HEK293 (cell line): ENCODE results near the gene AEN.

ENCODE experiments used
- ELK4 ChIP-seq: IDR thresholded peaks from 2 replicates; pipeline ENCODE4 v1.6.1; 2011; ENCODE audit warnings: mild to moderate bottlenecking, low read depth, low read length, borderline replicate concordance
- GLI2 ChIP-seq: fragments of 450-650 bp; formaldehyde crosslinking; IDR thresholded peaks from 2 replicates; pipeline ENCODE4; 2017; ENCODE audit warnings: missing biosample characterization, missing genetic modification characterization, low read depth, borderline replicate concordance
- HOXA7 ChIP-seq: sonication (generic); formaldehyde crosslinking; IDR thresholded peaks from 2 replicates; pipeline ENCODE4 v1.8.1; 2022; ENCODE audit warnings: missing genetic modification reagents, borderline replicate concordance
- KLF7 ChIP-seq: fragments of 450-650 bp; formaldehyde crosslinking; IDR thresholded peaks from 2 replicates; pipeline ENCODE4 v1.5.1; 2016; ENCODE audit warnings: missing biosample characterization, missing genetic modification characterization, borderline replicate concordance
- KLF9 ChIP-seq: fragments of 450-650 bp; formaldehyde crosslinking; IDR thresholded peaks from 2 replicates; pipeline ENCODE4 v1.5.1; 2016; ENCODE audit warnings: missing biosample characterization, missing genetic modification characterization, low read depth
- RBAK ChIP-seq: fragments of 450-650 bp; formaldehyde crosslinking; IDR thresholded peaks from 2 replicates; pipeline ENCODE4 v1.5.1; 2016; ENCODE audit warnings: missing biosample characterization, missing genetic modification characterization
- SALL2 ChIP-seq: fragments of 450-650 bp; formaldehyde crosslinking; IDR thresholded peaks from 2 replicates; pipeline ENCODE4 v1.5.0; 2017; ENCODE audit warnings: missing biosample characterization, mild to moderate bottlenecking, missing genetic modification characterization, borderline replicate concordance
- SCRT2 ChIP-seq: fragments of 450-650 bp; formaldehyde crosslinking; IDR thresholded peaks from 2 replicates; pipeline ENCODE4 v1.5.1; 2016; ENCODE audit warnings: missing biosample characterization, missing genetic modification characterization
- SP2 ChIP-seq: fragments of 450-650 bp; formaldehyde crosslinking; IDR thresholded peaks from 2 replicates; pipeline ENCODE4 v1.5.1; 2016; ENCODE audit warnings: missing biosample characterization, missing genetic modification characterization
- SP3 ChIP-seq: fragments of 450-650 bp; formaldehyde crosslinking; IDR thresholded peaks from 2 replicates; pipeline ENCODE4 v1.5.1; 2016; ENCODE audit warnings: missing biosample characterization, missing genetic modification characterization
- TRIM28 ChIP-seq: IDR thresholded peaks from 2 replicates; pipeline ENCODE4 v1.6.1; 2011; ENCODE audit warnings: low read length, control low read depth, borderline replicate concordance
- ZBTB1 ChIP-seq: fragments of 450-650 bp; formaldehyde crosslinking; IDR thresholded peaks from 2 replicates; pipeline ENCODE4 v1.5.1; 2016; ENCODE audit warnings: missing biosample characterization, missing genetic modification characterization
- ZBTB21 ChIP-seq: fragments of 450-650 bp; formaldehyde crosslinking; IDR thresholded peaks from 2 replicates; pipeline ENCODE4 v1.5.1; 2017; ENCODE audit warnings: missing biosample characterization, missing genetic modification characterization
- ZBTB26 ChIP-seq: fragments of 450-650 bp; formaldehyde crosslinking; optimal IDR thresholded peaks from 2 replicates; pipeline ENCODE3; 2016; ENCODE audit warnings: missing biosample characterization, mild to moderate bottlenecking, missing genetic modification characterization
- ZBTB48 ChIP-seq: fragments of 450-650 bp; formaldehyde crosslinking; IDR thresholded peaks from 2 replicates; pipeline ENCODE4 v1.5.1; 2016; ENCODE audit warnings: missing biosample characterization, missing genetic modification characterization
- ZBTB6 ChIP-seq: fragments of 450-650 bp; formaldehyde crosslinking; IDR thresholded peaks from 2 replicates; pipeline ENCODE4 v1.5.1; 2017; ENCODE audit warnings: missing biosample characterization, missing genetic modification characterization
- ZIC2 ChIP-seq: fragments of 450-650 bp; formaldehyde crosslinking; IDR thresholded peaks from 2 replicates; pipeline ENCODE4 v1.5.1; 2016; ENCODE audit warnings: missing biosample characterization, missing genetic modification characterization
- ZNF121 ChIP-seq: fragments of 450-650 bp; formaldehyde crosslinking; IDR thresholded peaks from 2 replicates; pipeline ENCODE4 v1.5.1; 2016; ENCODE audit warnings: missing biosample characterization, missing genetic modification characterization
- ZNF132 ChIP-seq: fragments of 450-650 bp; formaldehyde crosslinking; IDR thresholded peaks from 2 replicates; pipeline ENCODE4 v1.5.1; 2017; ENCODE audit warnings: missing biosample characterization, missing genetic modification characterization, borderline replicate concordance
- ZNF184 ChIP-seq: fragments of 450-650 bp; IDR thresholded peaks from 2 replicates; pipeline ENCODE4 v1.5.1; 2018; ENCODE audit warnings: missing biosample characterization, mild to moderate bottlenecking, missing genetic modification characterization
- ZNF211 ChIP-seq: fragments of 450-650 bp; formaldehyde crosslinking; IDR thresholded peaks from 2 replicates; pipeline ENCODE4 v1.5.1; 2016; ENCODE audit warnings: low read depth, missing biosample characterization, missing genetic modification characterization
- ZNF266 ChIP-seq: fragments of 450-650 bp; formaldehyde crosslinking; IDR thresholded peaks from 2 replicates; pipeline ENCODE4 v1.5.1; 2016; ENCODE audit warnings: missing biosample characterization, missing genetic modification characterization, low read depth
- ZNF324 ChIP-seq: fragments of 450-650 bp; formaldehyde crosslinking; IDR thresholded peaks from 2 replicates; pipeline ENCODE4 v1.5.1; 2016; ENCODE audit warnings: missing biosample characterization, missing genetic modification characterization
- ZNF37A ChIP-seq: fragments of 450-650 bp; IDR thresholded peaks from 2 replicates; pipeline ENCODE4 v1.5.1; 2018; ENCODE audit warnings: missing biosample characterization, missing genetic modification characterization
- ZNF391 ChIP-seq: fragments of 450-650 bp; formaldehyde crosslinking; IDR thresholded peaks from 2 replicates; pipeline ENCODE4 v1.5.1; 2016; ENCODE audit warnings: low read depth, missing biosample characterization, missing genetic modification characterization, borderline replicate concordance
- ZNF394 ChIP-seq: fragments of 450-650 bp; formaldehyde crosslinking; IDR thresholded peaks from 2 replicates; pipeline ENCODE4 v1.5.1; 2016; ENCODE audit warnings: missing biosample characterization, missing genetic modification characterization, mild to moderate bottlenecking, moderate library complexity, borderline replicate concordance
- ZNF501 ChIP-seq: fragments of 450-650 bp; formaldehyde crosslinking; IDR thresholded peaks from 2 replicates; pipeline ENCODE4 v1.5.1; 2016; ENCODE audit warnings: missing biosample characterization, missing genetic modification characterization
- ZNF510 ChIP-seq: fragments of 450-650 bp; formaldehyde crosslinking; IDR thresholded peaks from 2 replicates; pipeline ENCODE4 v1.5.1; 2018; ENCODE audit warnings: mild to moderate bottlenecking, missing genetic modification characterization, missing biosample characterization; ENCODE audit not compliant: insufficient replicate concordance
- ZNF521 ChIP-seq: fragments of 450-650 bp; formaldehyde crosslinking; IDR thresholded peaks from 2 replicates; pipeline ENCODE4 v1.5.1; 2017; ENCODE audit warnings: missing biosample characterization, mild to moderate bottlenecking, missing genetic modification characterization
- ZNF600 ChIP-seq: fragments of 450-650 bp; formaldehyde crosslinking; IDR thresholded peaks from 2 replicates; pipeline ENCODE4 v1.5.1; 2016; ENCODE audit warnings: missing biosample characterization, missing genetic modification characterization
- ZNF629 ChIP-seq: fragments of 450-650 bp; formaldehyde crosslinking; IDR thresholded peaks from 2 replicates; pipeline ENCODE4 v1.5.1; 2017; ENCODE audit warnings: missing biosample characterization, missing genetic modification characterization
- ZNF670 ChIP-seq: fragments of 450-650 bp; formaldehyde crosslinking; IDR thresholded peaks from 2 replicates; pipeline ENCODE4 v1.5.1; 2016; ENCODE audit warnings: missing biosample characterization, missing genetic modification characterization, low read depth
- ZNF701 ChIP-seq: fragments of 450-650 bp; formaldehyde crosslinking; IDR thresholded peaks from 2 replicates; pipeline ENCODE4 v1.5.1; 2016; ENCODE audit warnings: missing biosample characterization, missing genetic modification characterization
- ZNF704 ChIP-seq: fragments of 450-650 bp; formaldehyde crosslinking; IDR thresholded peaks from 2 replicates; pipeline ENCODE4 v1.5.1; 2016; ENCODE audit warnings: missing biosample characterization, missing genetic modification characterization
- ZNF707 ChIP-seq: fragments of 450-650 bp; formaldehyde crosslinking; IDR thresholded peaks from 2 replicates; pipeline ENCODE4 v1.5.1; 2016; ENCODE audit warnings: missing biosample characterization, missing genetic modification characterization
- ZNF76 ChIP-seq: fragments of 450-650 bp; formaldehyde crosslinking; IDR thresholded peaks from 2 replicates; pipeline ENCODE4; 2016; ENCODE audit warnings: low read depth, missing biosample characterization, missing genetic modification characterization, borderline replicate concordance
- ZNF791 ChIP-seq: fragments of 450-650 bp; formaldehyde crosslinking; IDR thresholded peaks from 2 replicates; pipeline ENCODE4 v1.5.1; 2016; ENCODE audit warnings: missing biosample characterization, missing genetic modification characterization
- ZSCAN16 ChIP-seq: fragments of 450-650 bp; formaldehyde crosslinking; IDR thresholded peaks from 2 replicates; pipeline ENCODE4 v1.5.1; 2016; ENCODE audit warnings: missing biosample characterization, missing genetic modification characterization

The AEN gene

DNA sequence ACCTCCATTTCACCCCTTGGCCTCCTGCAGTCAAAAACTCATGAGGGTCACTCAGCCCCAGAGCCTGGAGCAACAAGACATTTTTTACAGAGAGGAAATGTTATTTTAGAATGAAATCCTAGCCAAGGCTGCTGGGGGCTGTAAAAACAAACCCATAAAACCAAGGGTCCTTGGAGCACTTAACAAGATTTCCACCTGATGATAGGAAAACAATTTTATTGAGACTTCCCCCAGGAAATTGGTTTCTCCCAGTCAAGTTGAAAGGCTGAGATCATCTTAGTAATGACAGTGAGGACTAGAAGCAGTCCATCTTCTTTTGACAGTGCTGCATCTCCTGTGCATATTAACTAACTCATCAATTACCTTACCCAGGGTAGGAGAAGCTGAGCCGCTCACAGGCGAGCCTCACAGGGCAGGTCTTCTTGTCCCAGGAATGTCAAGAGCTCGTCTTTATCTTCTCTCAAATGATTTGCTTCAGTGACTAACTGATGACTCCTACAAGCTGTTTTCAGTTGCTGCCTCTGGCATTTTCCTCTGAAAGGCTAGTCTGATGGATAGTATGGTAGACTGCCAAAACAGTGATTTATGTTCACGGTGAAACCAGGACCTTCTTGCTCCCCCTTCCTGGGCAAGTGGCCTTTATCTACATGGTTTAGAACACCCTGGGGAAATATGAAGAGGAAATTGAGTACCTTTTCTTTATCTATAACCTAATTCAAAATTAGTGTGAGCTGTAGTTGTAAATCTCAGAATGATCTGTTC, 34.6 kb upstream of the AEN start (continued):
- TF ChIP-seq ZNF510 (tag by site-specific recombination) (no peak), ZNF501 (tag by site-specific recombination) (no peak), ZNF394 (tag by site-specific recombination) (peak; percentile 78), ZNF701 (no peak), ZBTB6 (tag by site-specific recombination) (0 out of 2 replicates have a peak, but pooled peaks have one; percentile 18), ZBTB26 (no peak), TRIM28 (peak; percentile 92), ZNF266 (no peak), RBAK (tag by site-specific recombination) (no peak), KLF7 (no peak; the same call in 1 of the 2 replicates), ZNF391 (tag by site-specific recombination) (no peak), ELK4 (no peak), ZNF121 (no peak), GLI2 (tag by site-specific recombination) (peak; percentile 81; the same call in 1 of the 2 replicates), ZBTB1 (no peak), ZNF76 (tag by site-specific recombination) (no peak), SP2 (tag by site-specific recombination) (no peak), SP3 (tag by site-specific recombination) (no peak), ZNF211 (tag by site-specific recombination) (no peak), ZNF670 (tag by site-specific recombination) (no peak), ZNF521 (tag by site-specific recombination) (no peak), ZBTB48 (tag by site-specific recombination) (no peak), ZNF37A (tag by site-specific recombination) (no peak), ZNF600 (tag by site-specific recombination) (no peak), ZSCAN16 (tag by site-specific recombination) (no peak), ZNF707 (no peak), HOXA7 (CRISPR knock-in tag) (no peak), ZBTB21 (tag by site-specific recombination) (no peak), SALL2 (tag by site-specific recombination) (no peak), SCRT2 (peak; percentile 80), ZNF324 (tag by site-specific recombination) (no peak), ZIC2 (tag by site-specific recombination) (peak; percentile 99), ZNF791 (tag by site-specific recombination) (no peak), ZNF704 (tag by site-specific recombination) (no peak), KLF9 (no peak), ZNF629 (tag by site-specific recombination) (peak; percentile 79), ZNF132 (tag by site-specific recombination) (no peak), ZNF184 (tag by site-specific recombination) (no peak)
